Activated CD8-positive, alpha-beta T cell treated with anti-CD3 and anti-CD28 coated beads for 36 hours (primary cell): ENCODE data around the gene BOC. TPM values are rescaled to one million over a fixed set of nuclear protein-coding genes. Genes with fewer than 3 reads are reported as not detected.

Source experiments
- ATAC-seq: fragments of 200-7000 bp; cut with Tn5 transposase; one replicate; pipeline ENCODE4 v1.10.0; 2021; ENCODE audit warnings: mild to moderate bottlenecking, moderate library complexity
- CTCF ChIA-PET: fragments of 350-600 bp; sonication (Branson Sonifier 250); formaldehyde crosslinking; loops from one replicate; lab custom pipeline; 2021; ENCODE audit warnings: antibody characterized with exemption; lab: Charles Lee
- POLR2A ChIA-PET: fragments of 350-600 bp; sonication (Branson Sonifier 250); formaldehyde crosslinking; loops from one replicate; lab custom pipeline; 2021; ENCODE audit warnings: antibody characterized with exemption; lab: Charles Lee
- DNase-seq: peaks from one replicate; pipeline ENCODE4 v3.0.0-alpha.2; 2020
- H3K27ac Mint-ChIP-seq: one replicate; pipeline ENCODE4 v1.8.0; 2021; ENCODE audit warnings: mild to moderate bottlenecking, mixed read lengths
- H3K27me3 Mint-ChIP-seq: one replicate; pipeline ENCODE4 v1.8.0; 2021; ENCODE audit warnings: mixed read lengths
- H3K36me3 Mint-ChIP-seq: one replicate; pipeline ENCODE4 v1.8.0; 2021; ENCODE audit warnings: low read depth, mixed read lengths
- H3K4me1 Mint-ChIP-seq: one replicate; pipeline ENCODE4 v1.8.0; 2021; ENCODE audit warnings: low read depth, mixed read lengths
- H3K4me3 Mint-ChIP-seq: one replicate; pipeline ENCODE4 v1.8.0; 2021; ENCODE audit warnings: mild to moderate bottlenecking, moderate library complexity, mixed read lengths
- H3K9me3 Mint-ChIP-seq: one replicate; pipeline ENCODE4 v1.8.0; 2021; ENCODE audit warnings: mixed read lengths
- intact Hi-C: fragments of 100-400 bp; cut with micrococcal nuclease; formaldehyde crosslinking; loops from one replicate; pipeline ENCODE4 v1.10.0; 2022
- total RNA-seq, 2 experiments: library from RNA; stranded (reverse); gene quantifications; one replicate each; pipeline ENCODE4 v1.2.3, GENCODE V29; 2021
- TF ChIP-seq, protein P1 (sequence below): fragments of 200-600 bp; IDR thresholded peaks from one replicate; pipeline ENCODE4 v1.8.0; 2022; ENCODE audit warnings: antibody characterized with exemption, mild to moderate bottlenecking

The BOC gene
- total RNA-seq, 2 experiments from 2014 or later, result 0.20 to 0.49 TPM

DNA sequence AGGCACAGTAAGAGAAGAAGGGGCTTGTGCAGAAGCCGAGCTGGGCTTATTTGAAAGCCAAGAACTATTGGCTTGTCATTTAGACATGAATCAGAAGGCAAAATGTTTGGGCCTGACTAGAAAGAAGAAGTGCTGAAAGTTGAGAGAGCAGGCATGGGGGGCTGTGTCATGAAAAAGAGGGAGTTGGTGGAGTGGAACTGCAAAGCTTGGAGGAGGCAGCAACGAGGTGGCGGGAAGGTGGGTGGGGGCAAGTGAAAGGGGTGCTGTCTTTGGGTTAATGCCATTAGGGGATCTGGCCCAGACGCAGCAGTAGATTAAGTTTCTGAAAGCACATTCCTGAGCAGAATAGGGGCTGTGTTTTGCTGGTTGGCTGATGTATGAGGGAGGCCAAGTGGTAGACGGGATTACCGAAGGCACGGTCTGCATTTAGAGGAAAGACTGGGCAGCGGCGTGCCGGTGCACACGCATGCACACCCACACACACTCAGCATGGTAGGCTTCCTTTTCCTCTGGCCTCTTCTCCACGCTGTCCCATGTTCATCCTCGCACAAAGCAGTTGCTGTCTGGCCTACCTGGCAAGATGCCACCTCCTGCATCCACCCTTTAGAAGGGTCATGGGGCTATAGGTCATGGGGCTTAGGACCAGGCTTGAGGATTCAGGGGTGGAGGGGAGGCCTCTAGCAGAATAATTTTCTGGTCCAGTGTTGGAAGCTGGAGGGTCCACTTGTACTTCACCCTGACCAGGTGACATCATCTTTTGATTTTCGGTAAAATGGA, 43.0 kb downstream of the BOC start:
- no peaks in the 10 kb centered on the region for H3K36me3 Mint-ChIP-seq
- intact Hi-C loops, result no loop called here
- no peak overlapping the region for H3K4me3 Mint-ChIP-seq
- CTCF ChIA-PET, result no interaction called here
- H3K27ac Mint-ChIP-seq, result no peak overlapping the region
- DNase-seq (no peak), ATAC-seq (no peak)
- H3K9me3 Mint-ChIP-seq, result no peaks in the 10 kb centered on the region
- H3K4me1 Mint-ChIP-seq, result no peaks in the 10 kb centered on the region
- TF ChIP-seq, protein P1, sequence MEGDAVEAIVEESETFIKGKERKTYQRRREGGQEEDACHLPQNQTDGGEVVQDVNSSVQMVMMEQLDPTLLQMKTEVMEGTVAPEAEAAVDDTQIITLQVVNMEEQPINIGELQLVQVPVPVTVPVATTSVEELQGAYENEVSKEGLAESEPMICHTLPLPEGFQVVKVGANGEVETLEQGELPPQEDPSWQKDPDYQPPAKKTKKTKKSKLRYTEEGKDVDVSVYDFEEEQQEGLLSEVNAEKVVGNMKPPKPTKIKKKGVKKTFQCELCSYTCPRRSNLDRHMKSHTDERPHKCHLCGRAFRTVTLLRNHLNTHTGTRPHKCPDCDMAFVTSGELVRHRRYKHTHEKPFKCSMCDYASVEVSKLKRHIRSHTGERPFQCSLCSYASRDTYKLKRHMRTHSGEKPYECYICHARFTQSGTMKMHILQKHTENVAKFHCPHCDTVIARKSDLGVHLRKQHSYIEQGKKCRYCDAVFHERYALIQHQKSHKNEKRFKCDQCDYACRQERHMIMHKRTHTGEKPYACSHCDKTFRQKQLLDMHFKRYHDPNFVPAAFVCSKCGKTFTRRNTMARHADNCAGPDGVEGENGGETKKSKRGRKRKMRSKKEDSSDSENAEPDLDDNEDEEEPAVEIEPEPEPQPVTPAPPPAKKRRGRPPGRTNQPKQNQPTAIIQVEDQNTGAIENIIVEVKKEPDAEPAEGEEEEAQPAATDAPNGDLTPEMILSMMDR, result no peak
- no peaks in the 10 kb centered on the region for H3K27me3 Mint-ChIP-seq
- POLR2A ChIA-PET, result no interaction called here

DNA sequence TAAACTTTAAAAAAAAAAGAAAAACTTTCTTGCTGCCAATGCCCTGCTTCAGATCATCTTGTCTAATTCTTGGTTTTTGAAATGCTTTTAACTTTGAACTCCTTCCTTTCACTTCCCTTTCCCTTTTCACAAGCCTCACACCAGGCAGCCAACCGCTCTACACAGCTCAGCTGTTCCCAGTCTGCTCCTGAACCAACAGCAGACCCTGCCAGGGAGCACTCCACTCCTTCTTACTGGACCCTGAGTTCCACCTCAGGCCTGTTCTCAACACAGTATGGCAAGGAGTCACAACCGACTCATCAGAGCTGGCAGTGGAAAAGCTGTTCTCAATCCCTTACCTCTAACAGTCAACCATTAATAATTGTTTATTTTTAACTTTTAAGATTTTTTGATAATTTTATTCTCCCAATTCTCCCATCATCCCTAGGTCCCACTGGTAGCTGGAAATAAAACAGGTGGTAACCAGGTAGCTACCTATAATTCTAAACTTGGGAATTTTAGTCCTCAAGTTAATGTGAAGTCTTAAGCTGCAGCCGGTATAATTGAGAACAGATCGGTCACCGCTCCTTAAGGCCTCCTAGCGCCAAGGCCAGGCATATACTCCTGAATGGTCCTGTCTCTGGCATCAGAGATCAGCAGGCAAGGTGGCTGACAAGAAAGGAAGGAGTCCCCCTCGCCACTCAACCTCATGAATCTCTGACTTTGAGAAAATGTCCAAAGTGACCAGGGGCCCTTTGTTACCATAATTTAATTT, 43.9 kb downstream of the BOC start:
- Mint-ChIP-seq H3K36me3 (no peaks in the 10 kb centered on the region), H3K4me3 (no peak overlapping the region), H3K27ac (no peak overlapping the region), H3K4me1 (no peaks in the 10 kb centered on the region), H3K27me3 (no peaks in the 10 kb centered on the region), H3K9me3 (no peaks in the 10 kb centered on the region)
- CTCF ChIA-PET, result interaction anchor here (2.0 kb wide), 1 partner anchor 33 kb away, joined by 7 read pairs; no protein-coding TSS in a partner anchor
- ATAC-seq, result no peak
- DNase-seq, result no peak
- TF ChIP-seq, protein P1, result no peak
- intact Hi-C loops, result no loop called here
- POLR2A ChIA-PET, result no interaction called here

DNA sequence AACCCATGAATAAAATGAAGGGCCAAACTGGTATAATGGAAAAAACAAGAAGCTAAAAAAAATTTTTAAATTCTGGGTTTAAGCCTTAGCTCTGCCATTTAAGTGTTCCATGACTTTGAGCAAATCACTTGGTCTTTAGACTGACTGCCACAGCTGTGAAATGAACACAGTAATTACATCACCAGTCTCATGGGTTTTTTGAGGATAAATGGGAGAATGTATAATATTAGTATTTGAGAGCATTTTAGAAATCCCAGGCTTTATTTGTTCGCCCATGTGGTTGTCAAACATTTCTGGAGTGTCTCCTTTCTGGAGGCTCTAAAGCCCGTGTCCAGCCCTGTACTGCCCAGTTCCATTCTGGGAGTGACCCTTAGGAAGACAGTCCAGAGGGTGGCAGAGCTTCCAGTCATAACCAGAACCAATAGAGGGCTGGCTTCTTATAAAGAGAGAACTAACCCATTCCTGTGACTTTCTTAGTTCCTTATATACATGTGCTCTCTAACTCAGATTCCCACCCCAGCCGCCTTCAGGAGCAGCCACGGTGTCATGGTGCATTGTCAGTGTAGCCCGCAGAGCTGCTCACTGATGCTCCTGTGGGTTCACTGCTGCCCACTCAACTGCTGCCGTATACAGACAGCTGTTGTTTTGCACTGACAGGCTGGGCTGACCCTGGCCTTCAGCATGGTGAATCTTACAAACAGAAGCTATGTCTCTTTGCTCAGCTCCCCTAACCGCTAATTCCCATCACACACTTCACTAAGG, 44.7 kb downstream of the BOC start:
- TF ChIP-seq, protein P1, result no peak
- Mint-ChIP-seq H3K36me3 (no peaks in the 10 kb centered on the region), H3K4me1 (no peaks in the 10 kb centered on the region), H3K9me3 (no peaks in the 10 kb centered on the region), H3K27me3 (no peaks in the 10 kb centered on the region), H3K4me3 (no peak overlapping the region), H3K27ac (no peak overlapping the region)
- intact Hi-C loops, result no loop called here
- no peak for ATAC-seq
- ChIA-PET CTCF (interaction anchor here (1.3 to 2.0 kb wide), 3 partner anchors 32 to 163 kb away, joined by 3 to 7 read pairs (median 3); no protein-coding TSS in a partner anchor), POLR2A (no interaction called here)
- DNase-seq, result no peak

DNA sequence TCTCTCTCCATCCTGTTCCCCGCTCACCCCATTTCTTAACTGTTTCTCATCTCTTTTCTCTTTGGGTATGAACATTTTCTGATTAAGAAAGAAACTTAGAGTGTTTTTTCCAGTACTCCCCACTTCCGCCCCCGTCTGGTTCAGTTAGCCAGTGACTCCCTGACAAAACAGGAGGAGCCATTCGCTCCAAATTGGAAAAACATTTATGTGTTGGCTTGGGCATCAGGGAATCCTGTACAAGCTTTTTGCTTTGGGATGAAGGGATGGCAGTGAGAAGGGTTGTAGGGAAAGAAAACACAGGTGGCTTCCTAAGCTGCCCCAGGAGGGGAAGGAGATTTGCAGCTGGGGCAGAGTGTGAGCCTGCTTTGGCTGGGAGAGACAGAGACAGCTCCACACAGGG, 47.0 kb downstream of the BOC start:
- ATAC-seq (no peak), DNase-seq (no peak)
- no peak overlapping the region for H3K27ac Mint-ChIP-seq
- TF ChIP-seq, protein P1, result no peak
- intact Hi-C loops, result no loop called here
- no peaks in the 10 kb centered on the region for H3K36me3 Mint-ChIP-seq
- no peaks in the 10 kb centered on the region for H3K27me3 Mint-ChIP-seq
- ChIA-PET POLR2A (interaction anchor here (1.1 kb wide), 1 partner anchor 10 kb away, joined by 3 read pairs; no protein-coding TSS in a partner anchor), CTCF (interaction anchor here (1.2 to 1.7 kb wide), 2 partner anchors 18 to 30 kb away, joined by 3 to 7 read pairs; no protein-coding TSS in a partner anchor)
- no peak overlapping the region for H3K4me3 Mint-ChIP-seq
- H3K9me3 Mint-ChIP-seq, result no peaks in the 10 kb centered on the region
- no peaks in the 10 kb centered on the region for H3K4me1 Mint-ChIP-seq
